A673 (cell line): ENCODE data around the gene TNNI3. TPM values are rescaled to one million over a fixed set of nuclear protein-coding genes. Genes with fewer than 3 reads are reported as not detected.

ENCODE experiments used
- BruUV-seq: library from RNA; stranded (reverse); fragments of 400-500 nt; replicated peaks from 2 replicates; lab custom pipeline; 2021; lab: Mats Ljungman, UMichigan
- CTCF ChIA-PET: fragments of 300-600 bp; sonication (Branson Sonifier 250); formaldehyde crosslinking; loops from one replicate; lab custom pipeline; 2022; ENCODE audit warnings: antibody characterized with exemption; lab: Charles Lee
- POLR2A ChIA-PET: fragments of 300-600 bp; sonication (Branson Sonifier 250); formaldehyde crosslinking; loops from one replicate; lab custom pipeline; 2022; ENCODE audit warnings: antibody characterized with exemption; ENCODE audit not compliant: low non-redundant PET; lab: Charles Lee
- DNase-seq: peaks from one replicate; pipeline ENCODE4 v3.0.0-alpha.2; 2015; ENCODE audit warnings: low spot score
- H3K27ac ChIP-seq: fragments of 200-600 bp; sonication (generic); 2 replicates; pipeline ENCODE4 v1.5.1; 2016; ENCODE audit warnings: mixed run types, low read depth, mild to moderate bottlenecking, mixed read lengths, antibody characterized with exemption, low read length; ENCODE audit not compliant: poor library complexity, severe bottlenecking
- H3K27me3 ChIP-seq: fragments of 200-600 bp; sonication (generic); replicated peaks from 2 replicates; pipeline ENCODE4 v1.6.1; 2017; ENCODE audit warnings: mixed run types, low read depth, mild to moderate bottlenecking, mixed read lengths, antibody characterized with exemption, low read length; ENCODE audit not compliant: insufficient read depth, poor library complexity
- H3K36me3 ChIP-seq: fragments of 200-600 bp; sonication (generic); 2 replicates; pipeline ENCODE4 v1.6.1; 2016; ENCODE audit warnings: mixed run types, mild to moderate bottlenecking, mixed read lengths, antibody characterized with exemption, low read length; ENCODE audit not compliant: insufficient read depth, poor library complexity, severe bottlenecking
- H3K4me1 ChIP-seq: fragments of 200-600 bp; sonication (generic); 2 replicates; pipeline ENCODE4 v1.6.1; 2017; ENCODE audit warnings: mixed run types, mild to moderate bottlenecking, mixed read lengths, antibody characterized with exemption, low read length; ENCODE audit not compliant: insufficient read depth, poor library complexity, severe bottlenecking
- H3K4me3 ChIP-seq: fragments of 200-600 bp; sonication (generic); 2 replicates; pipeline ENCODE4 v1.5.1; 2016; ENCODE audit warnings: low read depth, mixed run types, mild to moderate bottlenecking, mixed read lengths, low read length; ENCODE audit not compliant: poor library complexity, severe bottlenecking
- H3K9me3 ChIP-seq: fragments of 200-600 bp; sonication (generic); 2 replicates; pipeline ENCODE4 v1.6.1; 2016; ENCODE audit warnings: mixed run types, low read depth, mild to moderate bottlenecking, mixed read lengths, antibody characterized with exemption, low read length; ENCODE audit not compliant: poor library complexity, severe bottlenecking
- CTCF ChIP-seq: fragments of 300-800, 200-600 bp; sonication (generic); conservative IDR thresholded peaks from 2 replicates; pipeline ENCODE4 v1.5.1; 2017; ENCODE audit warnings: low read depth, mild to moderate bottlenecking, antibody characterized with exemption, low read length, moderate library complexity, mixed read lengths
- EZH2 ChIP-seq: fragments of 200-600 bp; sonication (generic); IDR thresholded peaks from 2 replicates; pipeline ENCODE4 v1.6.1; 2017; ENCODE audit warnings: borderline replicate concordance, low read depth, mild to moderate bottlenecking, mixed read lengths, antibody characterized with exemption, low read length; ENCODE audit not compliant: poor library complexity, severe bottlenecking
- intact Hi-C: fragments of 100-400 bp; cut with micrococcal nuclease; formaldehyde crosslinking; loops from one replicate; pipeline ENCODE4 v1.10.0; 2022; ENCODE audit not compliant: unreplicated experiment
- total RNA-seq: library from RNA; stranded (reverse); gene quantifications from 2 replicates; pipeline ENCODE4 v1.2.3, GENCODE V29; 2021

The TNNI3 gene
- total RNA-seq, 1 experiment from 2014 or later: 12.8 TPM

- Histone ChIP-seq H3K4me1 (peaks cover 21% of the 10 kb centered on the region), H3K27ac (no peak overlapping the region), H3K4me3 (no peak overlapping the region), H3K27me3 (no peaks in the 10 kb centered on the region), H3K36me3 (no peaks in the 10 kb centered on the region), H3K9me3 (no peaks in the 10 kb centered on the region)
- TF ChIP-seq EZH2 (no peak), CTCF (no peak)
- ChIA-PET CTCF (no interaction called here), POLR2A (no interaction called here)
- no peak for DNase-seq
- intact Hi-C loops: no loop called here
- BruUV-seq: no TSS peak
Measured at GRCh38 chr19:55153652-55154264, 3.8 kb downstream of the TNNI3 start.

GRCh38 chr19:55152017-55152416 lies 5.5 kb downstream of the TNNI3 start:
- H3K27ac ChIP-seq: peak overlapping the region; percentile 73
- no TSS peak for BruUV-seq
- TF ChIP-seq EZH2: no peak
- no peak for TF ChIP-seq CTCF
- H3K9me3 ChIP-seq: no peaks in the 10 kb centered on the region
- POLR2A ChIA-PET: no interaction called here
- intact Hi-C loops: no loop called here
- H3K4me3 ChIP-seq: no peak overlapping the region
- peaks cover 19% of the 10 kb centered on the region for H3K4me1 ChIP-seq
- H3K27me3 ChIP-seq: no peaks in the 10 kb centered on the region
- peak; percentile 84 for DNase-seq
- no peaks in the 10 kb centered on the region for H3K36me3 ChIP-seq
- CTCF ChIA-PET: no interaction called here

GRCh38 chr19:55149078-55150003 lies 8.2 kb downstream of the TNNI3 start, which contains the start of gene TNNT1:
Gene TNNT1 (minus strand): TSS chr19:55149206. CDS start chr19:55147157, 2,049 bp downstream.
- DNase-seq: peak; percentile 56
- TF ChIP-seq EZH2: no peak
- TF ChIP-seq CTCF: no peak
- Histone ChIP-seq H3K36me3 (no peaks in the 10 kb centered on the region), H3K9me3 (no peaks in the 10 kb centered on the region), H3K27ac (no peak within 1 kb of the TSS), H3K27me3 (no peaks in the 10 kb centered on the region), H3K4me1 (peaks cover 27% of the 10 kb centered on the region), H3K4me3 (no peak within 1 kb of the TSS)
- ChIA-PET POLR2A (interaction anchor here (0.7 kb wide), 1 partner anchor 15 kb away, joined by 4 read pairs; no protein-coding TSS in a partner anchor), CTCF (no interaction called here)
- BruUV-seq: no TSS peak
- intact Hi-C loops: no loop called here
